NT2/D1 (cell line): Measurements from ENCODE around the gene ANKRD28.

ENCODE experiments used
- YY1 ChIP-seq: IDR thresholded peaks from 2 replicates; pipeline ENCODE4 v1.6.1; 2011; ENCODE audit not compliant: insufficient read length, insufficient read depth
- ZNF274 ChIP-seq: IDR thresholded peaks from 2 replicates; pipeline ENCODE4 v1.6.1; 2011; ENCODE audit warnings: mild to moderate bottlenecking, low read depth, low read length

- TF ChIP-seq YY1 (no peak), ZNF274 (no peak)
These were observed 41.8 kb upstream of the ANKRD28 start for GRCh38 chr3:15839568-15839967.
